T47D (cell line): Measurements from ENCODE around the gene PARVA.
"Not testable (repeated sequence)": the region's sequence is repeated elsewhere in the genome, so short reads cannot be mapped to it uniquely, and the experiment has no call there.

Experiments
- DNase-seq, 2 experiments: peaks; one replicate each; pipeline versions ENCODE4 v3.0.0 to v3.0.0-alpha.2; 2011 to 2012; ENCODE audit warnings: low read depth in 1 of 2, low spot score in 1 of 2
- JUND ChIP-seq: IDR thresholded peaks from 2 replicates; pipeline ENCODE4 v1.6.1; 2012; ENCODE audit warnings: low read depth
- in situ Hi-C: cut with HindIII; loops from 2 replicates; pipeline ENCODE4 v1.10.0; 2016; ENCODE audit warnings: low sequenced_read_pairs, low pct_unique_long_range_greater_than_20kb

The PARVA gene, protein sequence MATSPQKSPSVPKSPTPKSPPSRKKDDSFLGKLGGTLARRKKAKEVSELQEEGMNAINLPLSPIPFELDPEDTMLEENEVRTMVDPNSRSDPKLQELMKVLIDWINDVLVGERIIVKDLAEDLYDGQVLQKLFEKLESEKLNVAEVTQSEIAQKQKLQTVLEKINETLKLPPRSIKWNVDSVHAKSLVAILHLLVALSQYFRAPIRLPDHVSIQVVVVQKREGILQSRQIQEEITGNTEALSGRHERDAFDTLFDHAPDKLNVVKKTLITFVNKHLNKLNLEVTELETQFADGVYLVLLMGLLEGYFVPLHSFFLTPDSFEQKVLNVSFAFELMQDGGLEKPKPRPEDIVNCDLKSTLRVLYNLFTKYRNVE

GRCh38 chr11:12377106-12377823, at the start of gene PARVA:
Gene PARVA (plus strand): TSS chr11:12377571. CDS start chr11:12377648, 77 bp downstream.
- in situ Hi-C loops = no loop called here
- peak; percentile 3 to 75 for DNase-seq
- no peak for TF ChIP-seq JUND

DNA sequence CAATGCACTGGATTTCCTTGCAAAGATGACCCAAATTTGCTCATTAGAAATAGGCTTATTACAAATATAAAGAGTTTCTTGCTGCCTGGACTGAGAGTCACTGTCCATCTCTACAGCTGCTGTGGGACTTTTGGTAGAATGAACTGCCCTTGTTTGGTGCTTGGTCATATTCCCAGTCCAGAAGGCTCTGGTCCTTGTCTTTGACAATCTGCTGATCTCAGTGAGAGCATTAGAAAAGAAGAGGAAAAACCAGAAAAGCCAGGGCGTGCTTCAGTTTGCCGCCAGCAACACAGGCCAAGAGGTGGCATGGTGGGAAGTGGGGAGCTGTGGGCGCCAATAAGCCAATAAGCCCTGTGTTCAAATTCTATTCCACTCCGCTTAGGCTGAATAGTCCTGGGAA, 48.2 kb upstream of the PARVA start:
- TF ChIP-seq JUND = no peak
- DNase-seq = no peak
- in situ Hi-C loops = no loop called here

- TF ChIP-seq JUND = no peak
- DNase-seq = no peak
- in situ Hi-C loops = no loop called here
Measured at GRCh38 chr11:12329797-12330196, 47.6 kb upstream of the PARVA start.

GRCh38 chr11:12330485-12331231, 46.7 kb upstream of the PARVA start:
- DNase-seq = no peak
- TF ChIP-seq JUND = no peak
- in situ Hi-C loops = no loop called here

DNA sequence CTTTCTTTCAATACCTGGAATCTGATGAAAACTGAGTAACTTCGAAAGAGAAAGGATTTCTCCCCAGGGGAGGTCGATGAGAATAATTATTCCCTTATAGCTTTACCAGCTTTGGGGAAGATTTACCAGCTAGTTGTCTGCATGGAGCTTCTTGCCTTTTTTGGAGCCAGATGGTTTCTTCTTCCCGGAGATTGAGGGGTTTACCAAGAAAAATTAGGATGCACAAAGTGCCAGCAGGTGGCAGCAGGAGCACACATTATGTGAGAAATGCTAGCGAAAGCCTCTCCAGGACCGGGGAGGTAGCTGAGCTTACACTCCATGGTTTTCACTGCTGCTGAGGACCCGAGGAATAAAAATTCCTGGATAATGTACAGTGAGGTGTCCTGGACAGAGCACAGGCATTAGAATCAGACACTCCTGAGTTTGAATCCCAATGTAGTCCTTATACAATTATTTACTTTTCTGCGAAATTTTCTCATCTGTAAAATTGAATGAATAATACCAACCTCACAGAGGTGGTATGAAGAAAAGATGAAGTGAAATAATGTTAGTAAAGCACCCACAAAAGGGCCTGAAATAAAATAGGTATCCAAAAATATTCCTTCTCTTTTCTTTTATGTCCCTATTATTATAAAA, 46.0 kb upstream of the PARVA start:
- in situ Hi-C loops = no loop called here
- peak; percentile 21 to 85 for DNase-seq
- TF ChIP-seq JUND = no peak

DNA sequence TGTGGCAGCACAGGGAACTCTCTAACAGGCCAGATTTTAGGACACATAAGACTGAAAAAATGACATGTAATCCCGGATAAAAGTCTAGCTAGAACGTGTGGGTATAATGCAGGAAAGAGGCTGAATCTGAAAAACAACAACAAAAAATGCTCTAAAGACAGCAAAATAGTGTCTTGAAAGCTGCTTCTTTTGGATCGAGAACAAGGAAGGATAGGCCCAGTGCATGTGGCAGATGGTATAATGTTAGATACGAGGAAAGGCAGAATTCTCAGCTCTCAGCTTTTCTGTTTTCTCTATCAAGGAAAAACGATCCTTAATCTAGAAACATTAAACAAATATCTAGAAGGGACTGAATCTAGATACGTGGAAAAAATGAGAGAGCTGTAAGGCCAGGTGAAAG, 33.8 kb upstream of the PARVA start:
- DNase-seq = no peak
- in situ Hi-C loops = no loop called here
- TF ChIP-seq JUND = no peak

GRCh38 chr11:12353534-12353933, 23.8 kb upstream of the PARVA start:
- no peak for TF ChIP-seq JUND
- no peak for DNase-seq
- in situ Hi-C loops = no loop called here

DNA sequence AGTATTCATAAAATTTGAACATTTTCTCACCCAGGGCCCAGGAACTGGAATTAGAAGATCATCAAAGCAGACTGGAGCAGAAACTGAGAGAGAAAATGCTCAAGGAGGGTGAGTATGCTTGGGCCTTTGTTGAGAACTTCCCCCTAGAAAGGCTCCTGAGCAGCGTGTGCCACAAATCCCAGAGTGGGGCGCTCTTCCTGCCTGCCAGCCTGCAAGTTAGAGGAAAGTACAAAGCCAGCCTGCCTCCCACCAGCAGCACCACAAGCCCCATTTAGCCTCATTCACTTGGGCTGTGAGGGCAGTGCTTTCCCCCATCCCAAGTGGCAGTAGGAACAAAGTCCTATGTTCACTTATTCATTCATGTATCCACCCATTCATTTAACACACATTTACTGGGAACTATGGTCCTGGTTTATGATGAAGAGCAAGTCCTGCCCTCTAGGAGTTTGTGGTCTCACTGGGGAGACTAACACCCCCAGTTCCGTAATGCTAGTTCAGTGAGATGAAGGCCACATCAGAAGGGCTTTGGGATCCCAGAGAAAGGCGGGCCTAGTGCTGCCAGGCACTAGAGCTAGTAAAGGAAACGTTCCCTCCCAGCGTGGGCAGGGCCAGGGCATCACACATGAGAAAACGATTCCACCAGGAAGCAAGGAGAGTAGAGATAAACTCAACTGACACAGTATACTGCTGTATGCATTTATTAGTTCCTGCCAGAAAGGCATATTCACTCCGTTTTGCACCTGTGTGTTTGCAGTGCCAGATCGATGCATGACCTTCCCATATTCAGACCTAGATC, 22.4 kb upstream of the PARVA start:
- no peak for DNase-seq
- no peak for TF ChIP-seq JUND
- in situ Hi-C loops = no loop called here

DNA sequence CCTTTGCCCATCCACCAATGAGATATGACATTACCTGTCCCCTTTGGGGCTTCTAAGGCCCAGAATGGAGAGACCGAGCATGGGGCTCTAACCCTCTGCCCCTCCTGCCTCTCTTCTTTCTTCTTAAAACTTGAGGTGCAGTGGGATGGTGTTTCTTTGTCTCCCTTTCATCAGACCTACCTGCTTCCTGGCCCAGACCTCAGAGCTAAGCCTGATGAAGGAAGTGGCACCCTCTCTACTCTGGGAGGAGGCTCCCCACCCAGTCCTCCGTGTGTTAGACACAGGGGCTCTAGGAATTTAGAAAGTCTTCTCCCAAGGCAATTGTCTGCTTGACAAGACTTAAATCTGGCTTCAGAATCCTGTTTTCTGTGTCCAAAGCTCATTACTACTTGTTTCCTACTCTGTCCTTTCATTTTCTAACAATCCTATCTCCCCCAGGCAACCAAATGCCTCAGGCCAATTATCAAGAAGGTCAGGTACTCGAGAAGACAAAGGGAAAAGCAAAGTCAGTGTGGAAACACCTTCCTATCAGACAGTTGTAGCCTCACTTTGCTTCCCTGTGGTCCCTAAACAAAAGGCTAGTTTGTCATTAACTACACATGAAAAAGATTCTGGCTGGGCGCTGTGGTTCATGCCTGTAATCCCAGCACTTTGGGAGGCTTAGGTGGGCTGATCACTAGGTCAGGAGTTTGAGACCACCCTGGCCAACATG, 20.3 kb upstream of the PARVA start:
- DNase-seq = no peak
- in situ Hi-C loops = no loop called here
- no peak for TF ChIP-seq JUND

GRCh38 chr11:12357697-12358096, 19.7 kb upstream of the PARVA start:
- in situ Hi-C loops = not testable (repeated sequence)

More at GRCh38 chr11:12357697-12358096, 19.7 kb upstream of the PARVA start:
- not testable (repeated sequence) for DNase-seq
